GM23338 (cell line): ENCODE results near the gene MFGE8. TPM values are rescaled to one million over a fixed set of nuclear protein-coding genes. Genes with fewer than 3 reads are reported as not detected.

Experiments used
- ATAC-seq: fragments of 200-7000 bp; cut with Tn5 transposase; 3 replicates; pipeline ENCODE4 v1.9.1; 2020
- DNase-seq: peaks from one replicate; pipeline ENCODE4 v3.0.0-alpha.2; 2015; ENCODE audit warnings: low spot score
- H2AFZ ChIP-seq: fragments of 200-600 bp; sonication (generic); 2 replicates; pipeline ENCODE4 v1.8.0; 2016; ENCODE audit warnings: antibody characterized with exemption, mild to moderate bottlenecking, moderate library complexity
- H3F3A ChIP-seq: fragments of 200-600 bp; sonication (generic); replicated peaks from 2 replicates; pipeline ENCODE4 v1.8.0; 2017; ENCODE audit warnings: antibody characterized with exemption, mixed run types, low read depth
- H3K27ac ChIP-seq: fragments of 200-600 bp; sonication (generic); 2 replicates; pipeline ENCODE4 v1.6.1; 2016; ENCODE audit warnings: low read depth
- H3K27me3 ChIP-seq: fragments of 200-600 bp; sonication (generic); 2 replicates; pipeline ENCODE4 v1.8.0; 2016; ENCODE audit warnings: mild to moderate bottlenecking, mixed run types, moderate library complexity; ENCODE audit not compliant: insufficient read depth
- H3K36me3 ChIP-seq: fragments of 200-600 bp; sonication (generic); 2 replicates; pipeline ENCODE4 v1.8.0; 2016; ENCODE audit warnings: mild to moderate bottlenecking; ENCODE audit not compliant: insufficient read depth
- H3K4me1 ChIP-seq: fragments of 200-600 bp; sonication (generic); 2 replicates; pipeline ENCODE4 v1.8.0; 2016; ENCODE audit warnings: mild to moderate bottlenecking, moderate library complexity; ENCODE audit not compliant: insufficient read depth
- H3K4me2 ChIP-seq: fragments of 200-600 bp; sonication (generic); 2 replicates; pipeline ENCODE4 v1.7.1; 2017; ENCODE audit warnings: mixed run types
- H3K4me3 ChIP-seq: fragments of 200-600 bp; sonication (generic); 2 replicates; pipeline ENCODE4 v1.6.1; 2016; ENCODE audit warnings: mixed run types
- H3K79me2 ChIP-seq: fragments of 200-600 bp; sonication (generic); replicated peaks from 2 replicates; pipeline ENCODE4 v1.8.0; 2017; ENCODE audit warnings: mild to moderate bottlenecking; ENCODE audit not compliant: insufficient read depth
- H3K9me2 ChIP-seq: fragments of 200-600 bp; sonication (generic); 2 replicates; pipeline ENCODE4 v1.8.0; 2017; ENCODE audit not compliant: insufficient read depth
- H4K20me1 ChIP-seq: fragments of 200-600 bp; sonication (generic); replicated peaks from 2 replicates; pipeline ENCODE4 v1.8.0; 2017; ENCODE audit warnings: mild to moderate bottlenecking; ENCODE audit not compliant: insufficient read depth
- H3K27ac Mint-ChIP-seq: 2 replicates; pipeline ENCODE4 v1.8.0; 2020; ENCODE audit warnings: inconsistent platforms, mild to moderate bottlenecking, moderate library complexity, mixed read lengths
- H3K27me3 Mint-ChIP-seq: 3 replicates; pipeline ENCODE4 v1.8.0; 2022; ENCODE audit warnings: low read depth, mild to moderate bottlenecking, moderate library complexity, mixed read lengths, inconsistent platforms; ENCODE audit not compliant: insufficient read depth, poor library complexity
- H3K36me3 Mint-ChIP-seq: 3 replicates; pipeline ENCODE4 v1.8.0; 2021; ENCODE audit warnings: low read depth, mild to moderate bottlenecking, inconsistent platforms, moderate library complexity, mixed read lengths
- H3K4me1 Mint-ChIP-seq: 3 replicates; pipeline ENCODE4 v1.8.0; 2020; ENCODE audit warnings: mild to moderate bottlenecking, inconsistent platforms, mixed read lengths
- H3K4me3 Mint-ChIP-seq: 3 replicates; pipeline ENCODE4 v1.8.0; 2021; ENCODE audit warnings: moderate library complexity, mild to moderate bottlenecking, inconsistent platforms, mixed read lengths
- H3K9me3 Mint-ChIP-seq: 3 replicates; pipeline ENCODE4 v1.8.0; 2020; ENCODE audit warnings: moderate library complexity, mild to moderate bottlenecking, inconsistent platforms, mixed read lengths
- CREB1 ChIP-seq: fragments of 250-450 bp; sonication (Bioruptor Pico); IDR thresholded peaks from 2 replicates; pipeline ENCODE4 v1.5.0; 2020; ENCODE audit warnings: low read depth, mild to moderate bottlenecking, moderate library complexity
- EZH2 ChIP-seq: fragments of 200-600 bp; sonication (generic); IDR thresholded peaks from one replicate; pipeline ENCODE4 v1.8.0; 2017; ENCODE audit warnings: antibody characterized with exemption, mild to moderate bottlenecking, low read depth; ENCODE audit not compliant: unreplicated experiment
- EZH2phosphoT487 ChIP-seq: fragments of 200-600 bp; sonication (generic); IDR thresholded peaks from one replicate; pipeline ENCODE4 v1.8.1; 2018; ENCODE audit warnings: antibody characterized with exemption; ENCODE audit not compliant: unreplicated experiment
- JUNB ChIP-seq: IDR thresholded peaks from one replicate; pipeline ENCODE4 v1.6.1; 2016; ENCODE audit warnings: antibody characterized with exemption; ENCODE audit not compliant: unreplicated experiment
- NANOG ChIP-seq: IDR thresholded peaks from 2 replicates; pipeline ENCODE4 v1.6.1; 2016; ENCODE audit warnings: antibody characterized with exemption, borderline replicate concordance
- POLR2AphosphoS5 ChIP-seq: IDR thresholded peaks from 2 replicates; pipeline ENCODE4 v1.6.1; 2016; ENCODE audit warnings: antibody characterized with exemption, low read depth
- STAT1 ChIP-seq: IDR thresholded peaks from one replicate; pipeline ENCODE4 v1.6.1; 2016; ENCODE audit warnings: antibody characterized with exemption; ENCODE audit not compliant: unreplicated experiment
- ZNF114 ChIP-seq: fragments of 250-450 bp; sonication (Bioruptor Pico); IDR thresholded peaks from 2 replicates; pipeline ENCODE4 v1.5.0; 2020; ENCODE audit warnings: mild to moderate bottlenecking, moderate library complexity
- ZNF331 ChIP-seq: fragments of 250-450 bp; sonication (Bioruptor Pico); IDR thresholded peaks from 2 replicates; pipeline ENCODE4 v1.5.0; 2020; ENCODE audit warnings: low read depth, mild to moderate bottlenecking, moderate library complexity
- polyA plus RNA-seq: library from polyadenylated mRNA; unstranded; fragments of >200 nt; fragmentation: Nextera tagmentation; extraction: Ambion mirVana; gene quantifications from 2 replicates; pipeline ENCODE4 v1.2.1, GENCODE V29; 2016
- total RNA-seq: library from RNA; depleted of rRNA; stranded (reverse); fragments of >200 nt; shearing (Covaris generic); gene quantifications from 2 replicates; pipeline ENCODE4 v1.2.3, GENCODE V29; 2014
- TF ChIP-seq, protein P1 (sequence below): IDR thresholded peaks from one replicate; pipeline ENCODE4 v1.6.1; 2018; ENCODE audit warnings: antibody characterized with exemption; ENCODE audit not compliant: unreplicated experiment
- TF ChIP-seq, protein P2 (sequence below): IDR thresholded peaks from 2 replicates; pipeline ENCODE4 v1.6.1; 2016; ENCODE audit warnings: antibody characterized with exemption
- TF ChIP-seq, protein P3 (sequence below): fragments of 250-450 bp; sonication (Bioruptor Pico); IDR thresholded peaks from 2 replicates; pipeline ENCODE4 v1.5.0; 2020; ENCODE audit warnings: mild to moderate bottlenecking, moderate library complexity
- TF ChIP-seq, protein P4 (sequence below), 2 experiments: fragments of 200-600 bp in 1 of 2; sonication (generic) in 1 of 2; conservative IDR thresholded peaks; 2 replicates each; pipeline versions ENCODE4 v1.5.1 to v1.6.1; 2016 to 2017; ENCODE audit warnings: antibody characterized with exemption in 2 of 2, low read depth in 2 of 2, mild to moderate bottlenecking in 2 of 2, moderate library complexity in 1 of 2

The MFGE8 gene
- total and polyA plus RNA-seq, 2 experiments from 2014 or later: 279 to 671 TPM

DNA sequence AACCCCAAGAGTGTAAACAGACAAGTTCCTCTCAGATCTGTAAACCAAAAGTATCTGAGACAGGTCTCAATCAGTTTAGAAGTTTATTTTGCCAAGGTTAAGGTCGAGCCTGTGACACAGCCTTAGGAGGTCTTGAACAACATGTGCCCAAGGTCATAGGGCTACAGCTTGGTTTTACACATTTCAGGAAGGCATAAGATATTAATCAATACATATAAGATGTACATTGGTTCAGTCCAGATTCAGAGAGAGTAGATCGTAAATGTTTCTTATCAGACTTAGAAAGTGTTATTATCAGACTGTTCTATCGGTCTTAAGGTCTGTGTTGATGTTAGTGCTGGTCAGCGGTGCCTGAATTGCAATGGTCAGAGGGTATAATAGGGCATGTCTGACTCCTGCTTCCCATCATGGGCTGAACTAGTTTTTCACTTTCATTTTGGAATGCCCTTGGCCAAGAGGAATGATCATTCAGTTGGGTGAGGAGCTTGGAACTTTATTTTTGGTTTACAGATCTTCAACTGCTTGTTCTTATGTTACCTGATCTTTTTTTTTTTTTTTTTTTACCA lies 27.0 kb upstream of the MFGE8 start:
- H3K9me2 ChIP-seq: peaks cover 12% of the 10 kb centered on the region; the same call in 1 of the 2 replicates
- 0 out of 2 replicates have a peak, but pooled peaks cover 3% of the 10 kb centered on the region for H3F3A ChIP-seq
- H4K20me1 ChIP-seq: no peaks in the 10 kb centered on the region
- no peak for TF ChIP-seq ZNF331 (CRISPR knock-in tag)
- no peak for TF ChIP-seq EZH2
- no peak for TF ChIP-seq EZH2phosphoT487
- TF ChIP-seq, protein P1, sequence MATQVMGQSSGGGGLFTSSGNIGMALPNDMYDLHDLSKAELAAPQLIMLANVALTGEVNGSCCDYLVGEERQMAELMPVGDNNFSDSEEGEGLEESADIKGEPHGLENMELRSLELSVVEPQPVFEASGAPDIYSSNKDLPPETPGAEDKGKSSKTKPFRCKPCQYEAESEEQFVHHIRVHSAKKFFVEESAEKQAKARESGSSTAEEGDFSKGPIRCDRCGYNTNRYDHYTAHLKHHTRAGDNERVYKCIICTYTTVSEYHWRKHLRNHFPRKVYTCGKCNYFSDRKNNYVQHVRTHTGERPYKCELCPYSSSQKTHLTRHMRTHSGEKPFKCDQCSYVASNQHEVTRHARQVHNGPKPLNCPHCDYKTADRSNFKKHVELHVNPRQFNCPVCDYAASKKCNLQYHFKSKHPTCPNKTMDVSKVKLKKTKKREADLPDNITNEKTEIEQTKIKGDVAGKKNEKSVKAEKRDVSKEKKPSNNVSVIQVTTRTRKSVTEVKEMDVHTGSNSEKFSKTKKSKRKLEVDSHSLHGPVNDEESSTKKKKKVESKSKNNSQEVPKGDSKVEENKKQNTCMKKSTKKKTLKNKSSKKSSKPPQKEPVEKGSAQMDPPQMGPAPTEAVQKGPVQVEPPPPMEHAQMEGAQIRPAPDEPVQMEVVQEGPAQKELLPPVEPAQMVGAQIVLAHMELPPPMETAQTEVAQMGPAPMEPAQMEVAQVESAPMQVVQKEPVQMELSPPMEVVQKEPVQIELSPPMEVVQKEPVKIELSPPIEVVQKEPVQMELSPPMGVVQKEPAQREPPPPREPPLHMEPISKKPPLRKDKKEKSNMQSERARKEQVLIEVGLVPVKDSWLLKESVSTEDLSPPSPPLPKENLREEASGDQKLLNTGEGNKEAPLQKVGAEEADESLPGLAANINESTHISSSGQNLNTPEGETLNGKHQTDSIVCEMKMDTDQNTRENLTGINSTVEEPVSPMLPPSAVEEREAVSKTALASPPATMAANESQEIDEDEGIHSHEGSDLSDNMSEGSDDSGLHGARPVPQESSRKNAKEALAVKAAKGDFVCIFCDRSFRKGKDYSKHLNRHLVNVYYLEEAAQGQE: no peak
- TF ChIP-seq, protein P2, sequence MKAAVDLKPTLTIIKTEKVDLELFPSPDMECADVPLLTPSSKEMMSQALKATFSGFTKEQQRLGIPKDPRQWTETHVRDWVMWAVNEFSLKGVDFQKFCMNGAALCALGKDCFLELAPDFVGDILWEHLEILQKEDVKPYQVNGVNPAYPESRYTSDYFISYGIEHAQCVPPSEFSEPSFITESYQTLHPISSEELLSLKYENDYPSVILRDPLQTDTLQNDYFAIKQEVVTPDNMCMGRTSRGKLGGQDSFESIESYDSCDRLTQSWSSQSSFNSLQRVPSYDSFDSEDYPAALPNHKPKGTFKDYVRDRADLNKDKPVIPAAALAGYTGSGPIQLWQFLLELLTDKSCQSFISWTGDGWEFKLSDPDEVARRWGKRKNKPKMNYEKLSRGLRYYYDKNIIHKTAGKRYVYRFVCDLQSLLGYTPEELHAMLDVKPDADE: no peak
- TF ChIP-seq STAT1: no peak
- TF ChIP-seq, protein P3, sequence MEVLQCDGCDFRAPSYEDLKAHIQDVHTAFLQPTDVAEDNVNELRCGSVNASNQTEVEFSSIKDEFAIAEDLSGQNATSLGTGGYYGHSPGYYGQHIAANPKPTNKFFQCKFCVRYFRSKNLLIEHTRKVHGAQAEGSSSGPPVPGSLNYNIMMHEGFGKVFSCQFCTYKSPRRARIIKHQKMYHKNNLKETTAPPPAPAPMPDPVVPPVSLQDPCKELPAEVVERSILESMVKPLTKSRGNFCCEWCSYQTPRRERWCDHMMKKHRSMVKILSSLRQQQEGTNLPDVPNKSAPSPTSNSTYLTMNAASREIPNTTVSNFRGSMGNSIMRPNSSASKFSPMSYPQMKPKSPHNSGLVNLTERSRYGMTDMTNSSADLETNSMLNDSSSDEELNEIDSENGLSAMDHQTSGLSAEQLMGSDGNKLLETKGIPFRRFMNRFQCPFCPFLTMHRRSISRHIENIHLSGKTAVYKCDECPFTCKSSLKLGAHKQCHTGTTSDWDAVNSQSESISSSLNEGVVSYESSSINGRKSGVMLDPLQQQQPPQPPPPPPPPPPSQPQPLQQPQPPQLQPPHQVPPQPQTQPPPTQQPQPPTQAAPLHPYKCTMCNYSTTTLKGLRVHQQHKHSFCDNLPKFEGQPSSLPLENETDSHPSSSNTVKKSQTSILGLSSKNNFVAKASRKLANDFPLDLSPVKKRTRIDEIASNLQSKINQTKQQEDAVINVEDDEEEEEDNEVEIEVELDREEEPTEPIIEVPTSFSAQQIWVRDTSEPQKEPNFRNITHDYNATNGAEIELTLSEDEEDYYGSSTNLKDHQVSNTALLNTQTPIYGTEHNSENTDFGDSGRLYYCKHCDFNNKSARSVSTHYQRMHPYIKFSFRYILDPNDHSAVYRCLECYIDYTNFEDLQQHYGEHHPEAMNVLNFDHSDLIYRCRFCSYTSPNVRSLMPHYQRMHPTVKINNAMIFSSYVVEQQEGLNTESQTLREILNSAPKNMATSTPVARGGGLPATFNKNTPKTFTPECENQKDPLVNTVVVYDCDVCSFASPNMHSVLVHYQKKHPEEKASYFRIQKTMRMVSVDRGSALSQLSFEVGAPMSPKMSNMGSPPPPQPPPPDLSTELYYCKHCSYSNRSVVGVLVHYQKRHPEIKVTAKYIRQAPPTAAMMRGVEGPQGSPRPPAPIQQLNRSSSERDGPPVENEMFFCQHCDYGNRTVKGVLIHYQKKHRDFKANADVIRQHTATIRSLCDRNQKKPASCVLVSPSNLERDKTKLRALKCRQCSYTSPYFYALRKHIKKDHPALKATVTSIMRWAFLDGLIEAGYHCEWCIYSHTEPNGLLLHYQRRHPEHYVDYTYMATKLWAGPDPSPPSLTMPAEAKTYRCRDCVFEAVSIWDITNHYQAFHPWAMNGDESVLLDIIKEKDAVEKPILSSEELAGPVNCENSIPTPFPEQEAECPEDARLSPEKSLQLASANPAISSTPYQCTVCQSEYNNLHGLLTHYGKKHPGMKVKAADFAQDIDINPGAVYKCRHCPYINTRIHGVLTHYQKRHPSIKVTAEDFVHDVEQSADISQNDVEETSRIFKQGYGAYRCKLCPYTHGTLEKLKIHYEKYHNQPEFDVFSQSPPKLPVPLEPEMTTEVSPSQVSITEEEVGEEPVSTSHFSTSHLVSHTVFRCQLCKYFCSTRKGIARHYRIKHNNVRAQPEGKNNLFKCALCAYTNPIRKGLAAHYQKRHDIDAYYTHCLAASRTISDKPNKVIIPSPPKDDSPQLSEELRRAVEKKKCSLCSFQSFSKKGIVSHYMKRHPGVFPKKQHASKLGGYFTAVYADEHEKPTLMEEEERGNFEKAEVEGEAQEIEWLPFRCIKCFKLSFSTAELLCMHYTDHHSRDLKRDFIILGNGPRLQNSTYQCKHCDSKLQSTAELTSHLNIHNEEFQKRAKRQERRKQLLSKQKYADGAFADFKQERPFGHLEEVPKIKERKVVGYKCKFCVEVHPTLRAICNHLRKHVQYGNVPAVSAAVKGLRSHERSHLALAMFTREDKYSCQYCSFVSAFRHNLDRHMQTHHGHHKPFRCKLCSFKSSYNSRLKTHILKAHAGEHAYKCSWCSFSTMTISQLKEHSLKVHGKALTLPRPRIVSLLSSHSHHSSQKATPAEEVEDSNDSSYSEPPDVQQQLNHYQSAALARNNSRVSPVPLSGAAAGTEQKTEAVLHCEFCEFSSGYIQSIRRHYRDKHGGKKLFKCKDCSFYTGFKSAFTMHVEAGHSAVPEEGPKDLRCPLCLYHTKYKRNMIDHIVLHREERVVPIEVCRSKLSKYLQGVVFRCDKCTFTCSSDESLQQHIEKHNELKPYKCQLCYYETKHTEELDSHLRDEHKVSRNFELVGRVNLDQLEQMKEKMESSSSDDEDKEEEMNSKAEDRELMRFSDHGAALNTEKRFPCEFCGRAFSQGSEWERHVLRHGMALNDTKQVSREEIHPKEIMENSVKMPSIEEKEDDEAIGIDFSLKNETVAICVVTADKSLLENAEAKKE (CRISPR knock-in tag): no peak
- TF ChIP-seq, protein P4, sequence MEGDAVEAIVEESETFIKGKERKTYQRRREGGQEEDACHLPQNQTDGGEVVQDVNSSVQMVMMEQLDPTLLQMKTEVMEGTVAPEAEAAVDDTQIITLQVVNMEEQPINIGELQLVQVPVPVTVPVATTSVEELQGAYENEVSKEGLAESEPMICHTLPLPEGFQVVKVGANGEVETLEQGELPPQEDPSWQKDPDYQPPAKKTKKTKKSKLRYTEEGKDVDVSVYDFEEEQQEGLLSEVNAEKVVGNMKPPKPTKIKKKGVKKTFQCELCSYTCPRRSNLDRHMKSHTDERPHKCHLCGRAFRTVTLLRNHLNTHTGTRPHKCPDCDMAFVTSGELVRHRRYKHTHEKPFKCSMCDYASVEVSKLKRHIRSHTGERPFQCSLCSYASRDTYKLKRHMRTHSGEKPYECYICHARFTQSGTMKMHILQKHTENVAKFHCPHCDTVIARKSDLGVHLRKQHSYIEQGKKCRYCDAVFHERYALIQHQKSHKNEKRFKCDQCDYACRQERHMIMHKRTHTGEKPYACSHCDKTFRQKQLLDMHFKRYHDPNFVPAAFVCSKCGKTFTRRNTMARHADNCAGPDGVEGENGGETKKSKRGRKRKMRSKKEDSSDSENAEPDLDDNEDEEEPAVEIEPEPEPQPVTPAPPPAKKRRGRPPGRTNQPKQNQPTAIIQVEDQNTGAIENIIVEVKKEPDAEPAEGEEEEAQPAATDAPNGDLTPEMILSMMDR (conservative IDR thresholded peaks at IDR 0.05; ENCODE audit: low read depth in 2 of 2): no peak
- no peak for TF ChIP-seq NANOG
- TF ChIP-seq JUNB: no peak
- no peak for TF ChIP-seq POLR2AphosphoS5
- no peak for TF ChIP-seq CREB1 (CRISPR knock-in tag)
- no peak for TF ChIP-seq ZNF114 (CRISPR knock-in tag)
- H3K79me2 ChIP-seq: no peaks in the 10 kb centered on the region
- H3K4me1 Mint-ChIP-seq: peaks cover 26% of the 10 kb centered on the region
- DNase-seq (no peak), ATAC-seq (no peak)
- peaks cover 3% of the 10 kb centered on the region for H3K27me3 Mint-ChIP-seq
- H3K27me3 ChIP-seq: no peaks in the 10 kb centered on the region
- peak overlapping the region; percentile 94 for H3K27ac ChIP-seq
- H3K4me1 ChIP-seq: peaks cover 31% of the 10 kb centered on the region
- H3K36me3 ChIP-seq: no peaks in the 10 kb centered on the region; the same call in 1 of the 2 replicates
- no peak overlapping the region for H3K4me2 ChIP-seq
- H3K9me3 Mint-ChIP-seq: peaks cover 35% of the 10 kb centered on the region
- no peak overlapping the region for H3K27ac Mint-ChIP-seq
- peak overlapping the region; percentile 7; the same call in 1 of the 2 replicates for H2AFZ ChIP-seq
- H3K36me3 Mint-ChIP-seq: peaks cover 27% of the 10 kb centered on the region
- no peak overlapping the region for H3K4me3 Mint-ChIP-seq
- no peak overlapping the region for H3K4me3 ChIP-seq
